HG03066 (cell line): Measurements from ENCODE around the gene CCDC6.
"Not testable (repeated sequence)": the region's sequence is repeated elsewhere in the genome, so short reads cannot be mapped to it uniquely, and the experiment has no call there.

ENCODE experiments used
- ATAC-seq: cut with Tn5 transposase; IDR thresholded peaks from one replicate; pipeline ENCODE4 v1.9.1; 2021; ENCODE audit warnings: low read depth; ENCODE audit not compliant: unreplicated experiment

The CCDC6 gene

GRCh38 chr10:59906417-59907202 lies at the start of gene CCDC6:
Gene CCDC6, minus strand, starts transcription at chr10:59906556. Its CDS starts 132 bp downstream, at chr10:59906424.
- ATAC-seq = peak; percentile 73

DNA sequence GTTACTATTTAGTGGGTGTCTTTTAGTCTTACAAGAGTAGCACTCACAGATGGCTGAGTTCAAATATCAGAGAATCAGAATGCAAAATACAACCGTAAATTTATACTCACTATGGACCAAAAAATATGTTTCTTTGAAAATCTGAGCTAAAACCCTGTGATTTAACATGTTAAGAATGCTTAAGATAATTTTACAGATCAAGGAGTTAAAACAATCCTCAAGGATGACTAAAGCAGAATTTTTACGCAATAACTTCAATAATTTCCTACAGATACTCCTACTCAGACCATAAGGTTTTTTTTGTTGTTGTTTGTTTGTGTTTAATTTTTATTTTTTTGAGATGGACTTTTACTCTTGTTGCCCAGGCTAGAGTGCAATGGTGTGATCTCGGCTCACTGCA lies 47.9 kb upstream of the CCDC6 start:
- ATAC-seq = no peak

GRCh38 chr10:59953711-59954110 lies 47.4 kb upstream of the CCDC6 start:
- ATAC-seq = not testable (repeated sequence)

GRCh38 chr10:59950105-59950504 lies 43.7 kb upstream of the CCDC6 start:
- ATAC-seq = no peak

GRCh38 chr10:59949608-59950007 lies 43.3 kb upstream of the CCDC6 start:
- ATAC-seq = no peak

GRCh38 chr10:59945991-59946390 lies 39.6 kb upstream of the CCDC6 start:
- ATAC-seq = no peak

- no peak for ATAC-seq
Measured at GRCh38 chr10:59945590-59945989, 39.2 kb upstream of the CCDC6 start.

GRCh38 chr10:59944339-59944935 lies 38.1 kb upstream of the CCDC6 start:
- ATAC-seq = no peak

- ATAC-seq = no peak
Measured at GRCh38 chr10:59942556-59942955, 36.2 kb upstream of the CCDC6 start.

DNA sequence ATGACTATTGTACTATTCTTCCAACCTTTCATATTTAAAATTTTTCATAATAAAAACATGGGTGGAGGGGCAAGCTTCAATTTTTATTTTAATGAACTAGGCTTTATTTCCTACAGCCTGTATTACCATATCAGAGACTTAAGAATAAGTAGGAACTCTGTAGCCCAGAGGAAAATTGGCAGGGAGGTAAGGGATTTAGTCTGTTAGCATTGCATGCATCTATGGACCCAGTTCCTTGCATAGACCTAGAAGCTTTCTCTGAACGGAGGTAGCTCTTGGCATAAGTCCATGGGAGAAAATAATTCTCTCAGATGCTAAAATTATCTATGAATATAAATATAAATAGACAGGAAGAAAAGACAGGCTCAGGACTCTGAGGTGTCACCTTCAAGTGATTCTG lies 31.4 kb upstream of the CCDC6 start:
- no peak for ATAC-seq

GRCh38 chr10:59934701-59935100 lies 28.3 kb upstream of the CCDC6 start:
- ATAC-seq = no peak

- ATAC-seq = not testable (repeated sequence)
Measured at GRCh38 chr10:59930788-59931521, 24.6 kb upstream of the CCDC6 start.

DNA sequence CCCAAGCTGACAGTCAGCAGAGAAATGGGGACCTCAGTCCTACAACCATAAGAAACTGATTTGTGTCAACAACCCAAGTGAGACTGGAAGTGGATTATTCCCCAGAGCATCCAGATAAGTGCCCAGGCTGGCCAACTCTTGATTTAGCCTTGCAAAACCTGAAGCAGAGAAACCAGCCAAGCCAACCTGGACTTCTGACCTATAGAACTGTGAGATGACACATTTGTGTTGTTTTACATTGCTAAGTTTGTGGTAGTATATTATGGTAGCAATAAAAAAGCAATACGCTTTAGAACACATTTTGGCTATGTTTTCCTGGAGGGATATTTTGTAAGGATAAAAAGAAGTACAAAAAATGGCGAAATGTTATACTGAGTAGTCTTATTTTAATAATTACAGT lies 19.7 kb upstream of the CCDC6 start:
- ATAC-seq = no peak

GRCh38 chr10:59922907-59923306 lies 16.6 kb upstream of the CCDC6 start:
- no peak for ATAC-seq

DNA sequence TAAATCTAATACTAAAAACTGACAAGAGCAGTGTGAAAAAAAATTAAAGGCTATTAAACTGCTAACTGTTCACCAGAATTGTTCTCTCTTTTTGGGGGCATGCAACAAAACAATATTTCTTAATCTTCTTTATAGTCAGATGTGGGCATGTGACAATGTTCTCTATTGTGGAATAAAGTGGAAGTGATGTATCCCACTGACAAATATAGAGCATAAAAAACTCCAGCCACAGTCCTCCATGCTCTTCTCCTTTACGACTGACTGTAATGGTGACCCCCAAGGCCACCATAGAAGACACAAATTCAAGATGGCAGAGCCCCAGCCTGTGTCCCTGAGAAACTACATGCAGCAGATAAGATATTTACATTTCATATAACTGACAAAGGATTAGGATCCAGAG lies 11.6 kb upstream of the CCDC6 start:
- ATAC-seq = no peak

DNA sequence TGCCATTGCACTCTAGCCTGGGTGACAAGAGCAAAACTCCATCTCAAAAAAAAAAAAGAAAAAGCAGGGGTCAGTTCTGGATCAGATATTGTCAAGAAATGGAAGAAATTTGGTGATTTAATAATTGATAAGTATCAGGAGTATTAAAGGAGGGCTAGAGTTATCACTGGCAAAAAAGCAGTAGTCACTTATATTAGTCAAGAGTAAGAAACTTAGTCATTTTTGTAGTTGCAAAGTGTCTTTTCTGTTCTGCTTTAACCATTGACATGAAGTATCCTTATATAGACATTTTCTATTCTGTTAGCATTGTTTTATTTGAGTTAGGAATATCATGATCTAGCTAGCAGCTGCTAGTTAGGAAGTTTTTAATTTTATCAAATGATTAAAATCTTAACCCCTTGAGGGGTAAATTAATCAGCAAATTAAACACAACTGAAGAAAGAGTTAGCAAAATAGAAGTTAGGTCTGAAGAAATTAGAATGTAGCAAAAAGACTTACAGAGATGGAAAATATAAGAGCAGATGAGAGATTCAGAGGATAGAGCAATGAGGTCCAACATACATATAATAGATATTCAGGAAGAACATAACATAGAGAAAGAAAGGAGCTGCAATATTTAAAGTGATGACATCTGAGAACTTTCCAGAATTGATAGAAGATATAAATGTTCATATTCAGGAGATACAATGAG lies 7.3 kb upstream of the CCDC6 start:
- ATAC-seq = no peak

GRCh38 chr10:59910867-59911266 lies 4.5 kb upstream of the CCDC6 start:
- no peak for ATAC-seq

GRCh38 chr10:59909815-59910214 lies 3.5 kb upstream of the CCDC6 start:
- ATAC-seq = no peak

DNA sequence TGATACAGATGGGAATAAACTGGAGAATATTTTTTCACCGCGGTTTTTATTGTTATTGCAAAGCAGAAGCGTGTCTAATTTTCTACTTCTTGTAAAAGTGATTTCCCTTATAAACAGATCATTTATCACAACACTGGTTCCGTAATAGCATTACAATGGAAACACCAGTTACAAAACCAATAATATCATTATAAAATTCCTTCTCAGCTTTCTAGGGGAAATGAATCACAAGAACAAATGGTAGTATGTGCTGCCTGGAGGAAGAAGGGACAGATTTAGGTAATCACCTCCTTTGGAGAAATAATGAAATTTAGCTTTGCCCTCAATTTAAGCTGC lies 2.4 kb upstream of the CCDC6 start:
- ATAC-seq = no peak

- peak; percentile 27 for ATAC-seq
Measured at GRCh38 chr10:59907918-59908807, 1.8 kb upstream of the CCDC6 start.
